Astrocyte (in vitro differentiated cells and primary cell): Measurements from ENCODE around the gene INHBC. TPM values are rescaled to one million over a fixed set of nuclear protein-coding genes. Genes with fewer than 3 reads are reported as not detected.

Experiments used
- DNase-seq: peaks from one replicate; pipeline ENCODE4 v3.0.0-alpha.2; 2010; ENCODE audit warnings: low read depth
- FAIRE-seq: peaks from 2 replicates; lab custom pipeline; 2011; peaks lifted over from hg19 to GRCh38; lab: Jason Lieb, UNC
- H2AFZ ChIP-seq: 2 replicates; pipeline ENCODE4 v1.6.0; 2012; ENCODE audit warnings: low read depth, low read length, inconsistent platforms
- H3K27ac ChIP-seq: 2 replicates; pipeline ENCODE4 v1.5.1; 2011; ENCODE audit warnings: low read depth, low read length, inconsistent platforms
- H3K27me3 ChIP-seq: 2 replicates; pipeline ENCODE4 v1.6.0; 2011; ENCODE audit warnings: low read length, inconsistent platforms; ENCODE audit not compliant: insufficient read depth
- H3K36me3 ChIP-seq: 2 replicates; pipeline ENCODE4 v1.5.1; 2011; ENCODE audit warnings: low read length, inconsistent platforms; ENCODE audit not compliant: insufficient read depth
- H3K4me1 ChIP-seq: 2 replicates; pipeline ENCODE4 v1.5.1; 2011; ENCODE audit warnings: low read length, inconsistent platforms; ENCODE audit not compliant: insufficient read depth
- H3K4me2 ChIP-seq: 2 replicates; pipeline ENCODE4 v1.6.0; 2012; ENCODE audit warnings: low read length, inconsistent platforms
- H3K4me3 ChIP-seq: 2 replicates; pipeline ENCODE4 v1.5.1; 2011; ENCODE audit warnings: low read depth, mild to moderate bottlenecking, low read length, inconsistent platforms; ENCODE audit not compliant: insufficient read depth
- H3K79me2 ChIP-seq: 2 replicates; pipeline ENCODE4 v1.6.0; 2012; ENCODE audit warnings: mild to moderate bottlenecking, low read length, inconsistent platforms; ENCODE audit not compliant: insufficient read depth
- H3K9ac ChIP-seq: 2 replicates; pipeline ENCODE4 v1.6.0; 2012; ENCODE audit warnings: mild to moderate bottlenecking, low read length, inconsistent platforms
- H3K9me3 ChIP-seq: 2 replicates; pipeline ENCODE4 v1.5.1; 2012; ENCODE audit warnings: low read depth, mild to moderate bottlenecking, low read length, inconsistent platforms; ENCODE audit not compliant: insufficient read depth
- H4K20me1 ChIP-seq: 2 replicates; pipeline ENCODE4 v1.6.0; 2012; ENCODE audit warnings: low read length, inconsistent platforms; ENCODE audit not compliant: insufficient read depth
- H3K27ac Mint-ChIP-seq: one replicate; pipeline ENCODE4 v1.8.0; 2021; ENCODE audit warnings: mild to moderate bottlenecking, mixed read lengths; ENCODE audit not compliant: unreplicated experiment
- H3K27me3 Mint-ChIP-seq: one replicate; pipeline ENCODE4 v1.8.0; 2021; ENCODE audit warnings: low read depth, mixed read lengths; ENCODE audit not compliant: unreplicated experiment
- H3K36me3 Mint-ChIP-seq: one replicate; pipeline ENCODE4 v1.8.0; 2021; ENCODE audit warnings: low read depth, mixed read lengths; ENCODE audit not compliant: unreplicated experiment
- H3K4me1 Mint-ChIP-seq: one replicate; pipeline ENCODE4 v1.8.0; 2021; ENCODE audit warnings: low read depth, mixed read lengths; ENCODE audit not compliant: unreplicated experiment
- H3K4me3 Mint-ChIP-seq: one replicate; pipeline ENCODE4 v1.8.0; 2021; ENCODE audit warnings: mild to moderate bottlenecking, moderate library complexity, mixed read lengths; ENCODE audit not compliant: unreplicated experiment
- H3K9me3 Mint-ChIP-seq: one replicate; pipeline ENCODE4 v1.8.0; 2021; ENCODE audit warnings: mild to moderate bottlenecking, mixed read lengths; ENCODE audit not compliant: unreplicated experiment
- EZH2 ChIP-seq: IDR thresholded peaks from 2 replicates; pipeline ENCODE4 v1.6.1; 2012; ENCODE audit warnings: mild to moderate bottlenecking, low read length, inconsistent platforms; ENCODE audit not compliant: insufficient read depth
- total RNA-seq: library from RNA; stranded (reverse); gene quantifications from 2 replicates; pipeline ENCODE4 v1.2.1, GENCODE V29; 2021
- TF ChIP-seq, protein P1 (sequence below): IDR thresholded peaks from 2 replicates; pipeline ENCODE4 v1.5.1; 2011; ENCODE audit warnings: low read depth, mild to moderate bottlenecking, inconsistent platforms, low read length, moderate library complexity; ENCODE audit not compliant: insufficient read depth

Gene INHBC
- total RNA-seq, 1 donor from 2014 or later: not detected

DNA sequence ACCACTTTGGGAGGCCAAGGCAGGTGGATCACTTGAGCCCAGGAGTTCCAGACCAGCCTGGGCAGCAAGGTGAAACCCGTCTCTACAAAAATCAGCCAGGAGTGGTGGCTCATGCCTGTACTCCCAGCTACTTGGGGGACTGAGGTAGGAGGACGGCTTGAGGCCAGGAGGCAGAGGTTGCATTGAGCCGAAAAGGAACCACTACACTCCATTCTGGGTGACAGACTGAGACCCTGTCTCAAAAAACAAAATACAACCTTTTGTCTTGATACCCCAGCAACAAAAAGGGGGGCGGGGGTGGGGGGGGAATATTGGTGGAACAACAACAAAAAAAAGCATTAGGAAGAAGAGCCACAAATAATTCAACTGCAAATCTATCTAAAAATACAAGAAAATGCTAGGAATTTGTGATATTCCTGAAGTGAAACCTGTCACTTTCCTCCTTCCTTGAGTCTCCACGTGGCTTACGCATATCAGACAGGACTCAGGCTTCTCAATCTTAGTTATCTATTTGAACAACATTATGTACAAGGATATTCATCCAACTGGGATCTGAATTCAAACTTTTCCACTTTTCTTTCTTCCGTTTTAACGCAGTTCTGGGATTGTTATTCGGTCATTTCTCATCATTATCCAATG lies 5.0 kb upstream of the INHBC start:
- Histone ChIP-seq H2AFZ (peak overlapping the region; percentile 37), H3K9me3 (no peaks in the 10 kb centered on the region), H3K4me2 (peak overlapping the region; percentile 92), H3K36me3 (no peaks in the 10 kb centered on the region), H3K4me1 (peaks cover 4% of the 10 kb centered on the region), H3K4me3 (peak overlapping the region; percentile 76), H3K79me2 (peaks cover 44% of the 10 kb centered on the region), H3K27me3 (no peaks in the 10 kb centered on the region), H3K9ac (peak overlapping the region; percentile 86), H4K20me1 (peaks cover 5% of the 10 kb centered on the region), H3K27ac (peak overlapping the region; percentile 84)
- H3K27ac Mint-ChIP-seq: peak overlapping the region; percentile 84
- TF ChIP-seq, protein P1, sequence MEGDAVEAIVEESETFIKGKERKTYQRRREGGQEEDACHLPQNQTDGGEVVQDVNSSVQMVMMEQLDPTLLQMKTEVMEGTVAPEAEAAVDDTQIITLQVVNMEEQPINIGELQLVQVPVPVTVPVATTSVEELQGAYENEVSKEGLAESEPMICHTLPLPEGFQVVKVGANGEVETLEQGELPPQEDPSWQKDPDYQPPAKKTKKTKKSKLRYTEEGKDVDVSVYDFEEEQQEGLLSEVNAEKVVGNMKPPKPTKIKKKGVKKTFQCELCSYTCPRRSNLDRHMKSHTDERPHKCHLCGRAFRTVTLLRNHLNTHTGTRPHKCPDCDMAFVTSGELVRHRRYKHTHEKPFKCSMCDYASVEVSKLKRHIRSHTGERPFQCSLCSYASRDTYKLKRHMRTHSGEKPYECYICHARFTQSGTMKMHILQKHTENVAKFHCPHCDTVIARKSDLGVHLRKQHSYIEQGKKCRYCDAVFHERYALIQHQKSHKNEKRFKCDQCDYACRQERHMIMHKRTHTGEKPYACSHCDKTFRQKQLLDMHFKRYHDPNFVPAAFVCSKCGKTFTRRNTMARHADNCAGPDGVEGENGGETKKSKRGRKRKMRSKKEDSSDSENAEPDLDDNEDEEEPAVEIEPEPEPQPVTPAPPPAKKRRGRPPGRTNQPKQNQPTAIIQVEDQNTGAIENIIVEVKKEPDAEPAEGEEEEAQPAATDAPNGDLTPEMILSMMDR: no peak
- no peak for TF ChIP-seq EZH2
- FAIRE-seq (no peak), DNase-seq (peak; percentile 4)
- H3K27me3 Mint-ChIP-seq: no peaks in the 10 kb centered on the region
- peaks cover 4% of the 10 kb centered on the region for H3K36me3 Mint-ChIP-seq
- H3K9me3 Mint-ChIP-seq: no peaks in the 10 kb centered on the region
- H3K4me3 Mint-ChIP-seq: peak overlapping the region; percentile 92
- H3K4me1 Mint-ChIP-seq: peaks cover 11% of the 10 kb centered on the region

- peaks cover 11% of the 10 kb centered on the region for H3K4me1 Mint-ChIP-seq
- TF ChIP-seq EZH2: no peak
- TF ChIP-seq, protein P1: no peak
- FAIRE-seq (no peak), DNase-seq (peak; percentile 26)
- peak overlapping the region; percentile 92 for H3K4me2 ChIP-seq
- H3K9me3 Mint-ChIP-seq: no peaks in the 10 kb centered on the region
- H3K4me3 ChIP-seq: peak overlapping the region; percentile 76
- H3K36me3 Mint-ChIP-seq: peaks cover 4% of the 10 kb centered on the region
- H3K36me3 ChIP-seq: no peaks in the 10 kb centered on the region
- H4K20me1 ChIP-seq: peaks cover 5% of the 10 kb centered on the region
- peak overlapping the region; percentile 84 for H3K27ac ChIP-seq
- H3K27me3 Mint-ChIP-seq: no peaks in the 10 kb centered on the region
- H3K79me2 ChIP-seq: peaks cover 41% of the 10 kb centered on the region
- peaks cover 4% of the 10 kb centered on the region for H3K4me1 ChIP-seq
- peak overlapping the region; percentile 37 for H2AFZ ChIP-seq
- H3K9ac ChIP-seq: peak overlapping the region; percentile 86
- no peaks in the 10 kb centered on the region for H3K9me3 ChIP-seq
- H3K27me3 ChIP-seq: no peaks in the 10 kb centered on the region
- peak overlapping the region; percentile 92 for H3K4me3 Mint-ChIP-seq
- H3K27ac Mint-ChIP-seq: peak overlapping the region; percentile 95
These were observed 4.3 kb upstream of the INHBC start for GRCh38 chr12:57430112-57430930.
